Bladder microvascular endothelial cell (primary cell): Measurements from ENCODE around the gene STIMATE. TPM values are rescaled to one million over a fixed set of nuclear protein-coding genes. Genes with fewer than 3 reads are reported as not detected.

Experiments
- total RNA-seq: library from RNA; depleted of rRNA; stranded (reverse); fragments of >200 nt; gene quantifications from 2 replicates; pipeline ENCODE4 v1.2.3, GENCODE V29; 2014

Gene STIMATE
- 12.0 and 16.0 TPM in 2 replicates for total RNA-seq

GRCh38 chr3:52897130-52898122 is at the start of gene STIMATE:
STIMATE (minus strand) TSS chr3:52897548; CDS start chr3:52897450, 98 bp downstream.

GRCh38 chr3:52834871-52835501 is 62.4 kb downstream of the STIMATE start, which contains the start of gene MUSTN1:
MUSTN1 (minus strand) TSS chr3:52835019; CDS start chr3:52834948, 71 bp downstream.

GRCh38 chr3:52830535-52831258 is 66.7 kb downstream of the STIMATE start, which contains the start of gene ITIH4:
ITIH4 (minus strand) TSS chr3:52830672; CDS start chr3:52830642, 30 bp downstream.

GRCh38 chr3:52794612-52795099 is 102.7 kb downstream of the STIMATE start, which contains the start of gene ITIH3:
ITIH3 (plus strand) TSS chr3:52794796; CDS start chr3:52794804, 8 bp downstream.

Other genes starting within 250 kb of the STIMATE start
- gene PBRM1, start 211.6 kb downstream of the STIMATE start, total RNA-seq: 36.6 and 96.2 TPM in 2 replicates
- gene GNL3, start 211.5 kb downstream of the STIMATE start, total RNA-seq: 64.9 and 116 TPM in 2 replicates
- 41.9 and 97.1 TPM in 2 replicates for gene GLT8D1, start 191.8 kb downstream of the STIMATE start, total RNA-seq
- gene SPCS1, start 191.4 kb downstream of the STIMATE start, total RNA-seq: 25.7 and 32.0 TPM in 2 replicates
- 9.4 and 23.2 TPM in 2 replicates for gene NEK4, start 126.6 kb downstream of the STIMATE start, total RNA-seq
- gene ITIH1, start 119.9 kb downstream of the STIMATE start, total RNA-seq: 0.16 TPM in 1 of 2 replicates, not detected in the other
- 0.16 and 0.44 TPM in 2 replicates for gene ITIH3, start 102.8 kb downstream of the STIMATE start, total RNA-seq
- 0.38 TPM in 1 of 2 replicates, not detected in the other for gene ITIH4, start 66.9 kb downstream of the STIMATE start, total RNA-seq
- not detected in 2 replicates for gene MUSTN1, start 62.5 kb downstream of the STIMATE start, total RNA-seq
- gene SFMBT1, start 148.5 kb upstream of the STIMATE start, total RNA-seq: 1.8 and 4.3 TPM in 2 replicates
- 7.8 and 18.2 TPM in 2 replicates for gene RFT1, start 232.9 kb upstream of the STIMATE start, total RNA-seq